Testis (tissue), 3 donors: ENCODE data around the gene DHX35. TPM values are rescaled to one million over a fixed set of nuclear protein-coding genes. Genes with fewer than 3 reads are reported as not detected.

Source experiments
- DNase-seq: peaks from one replicate; pipeline ENCODE4 v3.0.0-alpha.2; 2019
- H3K27ac ChIP-seq, 2 donors: fragments of 200-600 bp; sonication (generic); one replicate each; pipeline ENCODE4 v1.5.1; 2019
- H3K27me3 ChIP-seq: fragments of 200-600 bp; sonication (generic); one replicate; pipeline ENCODE4 v1.5.1; 2019
- H3K36me3 ChIP-seq: fragments of 200-600 bp; sonication (generic); one replicate; pipeline ENCODE4 v1.5.1; 2017; ENCODE audit warnings: low read depth; ENCODE audit errors: missing control alignments
- H3K4me1 ChIP-seq: fragments of 200-600 bp; sonication (generic); one replicate; pipeline ENCODE4 v1.5.1; 2019
- H3K4me3 ChIP-seq, 2 donors: fragments of 200-600 bp; sonication (generic); one replicate each; pipeline ENCODE4 v1.5.1; 2017 to 2019
- H3K9me3 ChIP-seq: fragments of 200-600 bp; sonication (generic); one replicate; pipeline ENCODE4 v1.5.1; 2017
- CTCF ChIP-seq, 3 experiments: fragments of 450-650 bp in 2 of 3; fragments of 200-600 bp in 1 of 3; sonication (generic) in 1 of 3; IDR thresholded peaks; one replicate each; pipeline ENCODE4 v1.5.1; 2016 to 2019; ENCODE audit warnings: antibody characterized with exemption in 3 of 3, mild to moderate bottlenecking in 2 of 3, moderate library complexity in 1 of 3
- POLR2A ChIP-seq: fragments of 450-650 bp; IDR thresholded peaks from one replicate; pipeline ENCODE4 v1.6.1; 2017; ENCODE audit warnings: antibody characterized with exemption, mild to moderate bottlenecking, moderate library complexity
- WGBS, 2 donors: methylation state at CpG; one replicate each; pipeline ENCODE4 v1.1.5; 2018; 5-methylcytosine and 5-hydroxymethylcytosine counted together
- intact Hi-C: fragments of 100-400 bp; cut with DNase I; formaldehyde crosslinking; loops from one replicate; pipeline ENCODE4 v1.15.1; 2023; ENCODE audit warnings: low total_unique reads
- polyA plus RNA-seq: library from polyadenylated mRNA; stranded (reverse); fragments of 350-450 nt; fragmentation: Illumina TruSeq; extraction: RNeasy Lipid Tissue Mini Kit (QIAGEN cat#74804); gene quantifications from one replicate; pipeline ENCODE4 v1.2.3, GENCODE V29; 2014; ENCODE audit warnings: low read depth, low replicate concordance; ENCODE audit not compliant: insufficient read depth
- total RNA-seq, 2 donors: library from RNA; depleted of rRNA; stranded (reverse); fragments of >200 nt; gene quantifications; one replicate each; pipeline ENCODE4 v1.2.3, GENCODE V29; 2016

The DHX35 gene
- total and polyA plus RNA-seq, 3 donors from 2014 or later = 15.8 to 31.2 (median 26.0) TPM

- no peak for DNase-seq
- Histone ChIP-seq H3K27ac (no peak overlapping the region), H3K4me3 (no peak overlapping the region), H3K9me3 (no peaks in the 10 kb centered on the region), H3K27me3 (no peaks in the 10 kb centered on the region), H3K4me1 (peaks cover 8% of the 10 kb centered on the region), H3K36me3 (no peaks in the 10 kb centered on the region)
- intact Hi-C loops = no loop called here
- 88 to 91% methylated on average over 9 of the region's 9 CpGs for whole genome bisulfite sequencing, 2 donors
- TF ChIP-seq POLR2A (no peak), CTCF (IDR thresholded peaks at IDR 0.05) (no peak)
Measured at GRCh38 chr20:39059036-39059435, 96.9 kb downstream of the DHX35 start.

GRCh38 chr20:39066471-39067242, 104.5 kb downstream of the DHX35 start:
- intact Hi-C loops = no loop called here
- H3K27me3 ChIP-seq = no peaks in the 10 kb centered on the region
- no peak overlapping the region for H3K27ac ChIP-seq
- TF ChIP-seq POLR2A (no peak), CTCF (IDR thresholded peaks at IDR 0.05) (no peak)
- 57 to 67% methylated on average over 13 to 14 of the region's 14 CpGs for WGBS, 2 donors
- H3K4me3 ChIP-seq = no peak overlapping the region
- H3K9me3 ChIP-seq = no peaks in the 10 kb centered on the region
- DNase-seq = no peak
- H3K4me1 ChIP-seq = no peaks in the 10 kb centered on the region
- no peaks in the 10 kb centered on the region for H3K36me3 ChIP-seq

- Histone ChIP-seq H3K36me3 (no peaks in the 10 kb centered on the region), H3K27me3 (no peaks in the 10 kb centered on the region), H3K27ac (no peak overlapping the region), H3K9me3 (no peaks in the 10 kb centered on the region), H3K4me1 (no peaks in the 10 kb centered on the region), H3K4me3 (no peak overlapping the region)
- TF ChIP-seq CTCF (IDR thresholded peaks at IDR 0.05) (no peak), POLR2A (no peak)
- 87 to 89% methylated on average over 5 of the region's 5 CpGs for WGBS, 2 donors
- no peak for DNase-seq
- intact Hi-C loops = no loop called here
Measured at GRCh38 chr20:39067526-39068216, 105.5 kb downstream of the DHX35 start.

GRCh38 chr20:39069976-39070375, 107.8 kb downstream of the DHX35 start:
- intact Hi-C loops = no loop called here
- Histone ChIP-seq H3K4me3 (no peak overlapping the region), H3K36me3 (no peaks in the 10 kb centered on the region), H3K4me1 (no peaks in the 10 kb centered on the region), H3K27me3 (no peaks in the 10 kb centered on the region), H3K27ac (no peak overlapping the region), H3K9me3 (no peaks in the 10 kb centered on the region)
- TF ChIP-seq CTCF (IDR thresholded peaks at IDR 0.05) (no peak), POLR2A (no peak)
- WGBS, 2 donors = 53 to 63% methylated on average over 6 of the region's 6 CpGs
- no peak for DNase-seq
